ENCODE data around the gene MRTFB. TPM values are rescaled to one million over a fixed set of nuclear protein-coding genes. Genes with fewer than 3 reads are reported as not detected.

The MRTFB gene
- total RNA-seq, 1 experiment from 2014 or later = 12.7 TPM

DNA sequence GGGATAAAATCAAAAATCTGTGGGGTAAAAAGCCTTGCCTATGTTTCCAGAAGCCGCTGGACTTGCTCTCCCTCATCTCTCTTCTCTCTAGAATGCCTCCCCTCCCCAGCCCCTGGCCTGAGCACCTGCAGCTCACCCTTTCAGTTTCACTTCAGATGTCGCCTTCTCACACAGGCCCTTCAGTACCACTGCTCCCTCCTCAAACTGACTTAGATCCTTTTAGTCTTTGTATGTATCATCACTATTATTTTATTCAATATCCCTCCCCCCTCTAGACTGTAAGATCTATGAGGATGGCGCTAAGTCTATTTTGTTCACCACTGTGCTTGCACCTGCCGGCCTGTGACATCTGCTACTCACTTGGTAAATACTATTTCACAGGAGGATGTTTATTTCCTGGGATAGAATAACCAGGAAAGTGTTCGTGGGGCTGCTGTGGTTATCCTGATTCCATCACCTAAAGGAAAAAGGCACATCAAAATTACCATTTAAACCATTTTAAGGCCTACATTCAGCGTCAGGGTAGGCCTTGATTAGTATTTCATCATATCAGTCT is 122.3 kb downstream of the MRTFB start:
- Histone ChIP-seq H3K9me3 (ENCODE audit: low read length) (no peaks in the 10 kb centered on the region), H3K4me1 (ENCODE audit: insufficient read depth, low read length) (no peaks in the 10 kb centered on the region), H3K4me2 (ENCODE audit: low read length) (no peak overlapping the region), H3K9me2 (replicated peaks; ENCODE audit: low read length) (no peaks in the 10 kb centered on the region), H4K20me1 (ENCODE audit: low read length) (no peaks in the 10 kb centered on the region), H3K27ac (ENCODE audit: low read length) (no peak overlapping the region), H3K9ac (ENCODE audit: low read length) (no peak overlapping the region), H3F3A (ENCODE audit: low read length, unreplicated experiment) (no peaks in the 10 kb centered on the region), H2AFZ (ENCODE audit: low read length) (no peak overlapping the region), H3K79me2 (ENCODE audit: low read length) (no peaks in the 10 kb centered on the region), H3K36me3 (ENCODE audit: low read depth, low read length) (no peaks in the 10 kb centered on the region), H3K4me3 (ENCODE audit: low read length) (no peak overlapping the region), H3K27me3 (ENCODE audit: low read length) (no peaks in the 10 kb centered on the region)
- no peak for TF ChIP-seq EZH2phosphoT487 (IDR thresholded peaks at IDR 0.05; ENCODE audit: borderline replicate concordance, low read length)
- no peak for TF ChIP-seq EZH2 (IDR thresholded peaks at IDR 0.05; ENCODE audit: low read length, unreplicated experiment)
- TF ChIP-seq, protein P1, sequence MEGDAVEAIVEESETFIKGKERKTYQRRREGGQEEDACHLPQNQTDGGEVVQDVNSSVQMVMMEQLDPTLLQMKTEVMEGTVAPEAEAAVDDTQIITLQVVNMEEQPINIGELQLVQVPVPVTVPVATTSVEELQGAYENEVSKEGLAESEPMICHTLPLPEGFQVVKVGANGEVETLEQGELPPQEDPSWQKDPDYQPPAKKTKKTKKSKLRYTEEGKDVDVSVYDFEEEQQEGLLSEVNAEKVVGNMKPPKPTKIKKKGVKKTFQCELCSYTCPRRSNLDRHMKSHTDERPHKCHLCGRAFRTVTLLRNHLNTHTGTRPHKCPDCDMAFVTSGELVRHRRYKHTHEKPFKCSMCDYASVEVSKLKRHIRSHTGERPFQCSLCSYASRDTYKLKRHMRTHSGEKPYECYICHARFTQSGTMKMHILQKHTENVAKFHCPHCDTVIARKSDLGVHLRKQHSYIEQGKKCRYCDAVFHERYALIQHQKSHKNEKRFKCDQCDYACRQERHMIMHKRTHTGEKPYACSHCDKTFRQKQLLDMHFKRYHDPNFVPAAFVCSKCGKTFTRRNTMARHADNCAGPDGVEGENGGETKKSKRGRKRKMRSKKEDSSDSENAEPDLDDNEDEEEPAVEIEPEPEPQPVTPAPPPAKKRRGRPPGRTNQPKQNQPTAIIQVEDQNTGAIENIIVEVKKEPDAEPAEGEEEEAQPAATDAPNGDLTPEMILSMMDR (conservative IDR thresholded peaks at IDR 0.05; ENCODE audit: low read depth, low read length) = no peak
- no peak for DNase-seq
- BruUV-seq (replicated peaks) = no TSS peak
- ATAC-seq = no peak
- POLR2A ChIA-PET (ENCODE audit: unreplicated experiment) = interaction anchor here (0.5 kb wide), 1 partner anchor 76 kb away, joined by 11 read pairs; no protein-coding TSS in a partner anchor
- intact Hi-C loops (cut with micrococcal nuclease) = no loop called here
- CTCF ChIA-PET = no interaction called here

DNA sequence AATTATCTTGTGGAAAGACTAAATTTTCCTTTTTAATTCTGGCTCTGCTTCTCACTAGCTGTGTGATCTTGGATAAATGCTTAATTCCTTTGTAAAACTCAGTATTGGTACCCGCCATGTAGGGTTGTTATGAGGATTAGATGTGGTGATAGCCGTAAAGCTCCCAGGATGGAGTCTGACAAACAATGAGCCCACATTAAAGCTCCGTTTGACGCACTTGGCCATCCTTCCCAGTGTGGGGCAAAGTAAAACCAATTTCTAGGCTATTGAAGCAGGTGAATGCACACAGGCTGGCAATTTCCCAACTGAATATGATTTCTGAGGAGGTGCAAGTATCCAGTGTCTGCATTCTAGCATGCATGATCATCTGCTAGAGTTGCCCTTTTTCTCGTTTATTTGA is 123.6 kb downstream of the MRTFB start:
- Histone ChIP-seq H3F3A (ENCODE audit: low read length, unreplicated experiment) (no peaks in the 10 kb centered on the region), H3K36me3 (ENCODE audit: low read depth, low read length) (no peaks in the 10 kb centered on the region), H3K27me3 (ENCODE audit: low read length) (no peaks in the 10 kb centered on the region), H2AFZ (ENCODE audit: low read length) (no peak overlapping the region), H3K4me3 (ENCODE audit: low read length) (no peak overlapping the region), H3K27ac (ENCODE audit: low read length) (no peak overlapping the region), H3K9me3 (ENCODE audit: low read length) (no peaks in the 10 kb centered on the region), H3K79me2 (ENCODE audit: low read length) (no peaks in the 10 kb centered on the region), H3K9me2 (replicated peaks; ENCODE audit: low read length) (no peaks in the 10 kb centered on the region), H3K4me1 (ENCODE audit: insufficient read depth, low read length) (peaks cover 8% of the 10 kb centered on the region), H4K20me1 (ENCODE audit: low read length) (no peaks in the 10 kb centered on the region), H3K4me2 (ENCODE audit: low read length) (no peak overlapping the region), H3K9ac (ENCODE audit: low read length) (no peak overlapping the region)
- intact Hi-C loops (cut with micrococcal nuclease) = no loop called here
- no TSS peak for BruUV-seq (replicated peaks)
- CTCF ChIA-PET = no interaction called here
- no peak for ATAC-seq
- DNase-seq = no peak
- no peak for TF ChIP-seq EZH2 (IDR thresholded peaks at IDR 0.05; ENCODE audit: low read length, unreplicated experiment)
- no peak for TF ChIP-seq EZH2phosphoT487 (IDR thresholded peaks at IDR 0.05; ENCODE audit: borderline replicate concordance, low read length)
- TF ChIP-seq, protein P1 (conservative IDR thresholded peaks at IDR 0.05; ENCODE audit: low read depth, low read length) = no peak
- POLR2A ChIA-PET (ENCODE audit: unreplicated experiment) = no interaction called here

DNA sequence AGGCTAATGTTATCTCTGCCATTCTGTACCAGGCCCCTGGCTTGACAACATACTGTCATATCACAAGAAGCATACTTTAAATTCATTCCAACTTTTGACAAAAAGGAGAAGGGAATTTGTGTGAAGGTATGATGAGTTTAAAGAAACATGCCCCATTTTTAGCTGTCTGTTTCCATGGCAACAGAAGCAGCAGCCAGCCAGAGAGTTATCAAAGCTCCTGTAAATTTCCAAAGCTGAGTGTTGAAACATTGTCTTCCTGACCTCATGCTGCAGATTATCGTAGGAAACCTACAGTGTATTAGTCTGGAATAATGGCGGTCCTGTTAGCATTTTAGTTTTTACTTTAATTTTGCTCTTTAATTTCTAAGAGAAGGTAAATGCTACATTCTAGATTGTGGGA is 124.9 kb downstream of the MRTFB start:
- H3K9me2 ChIP-seq (replicated peaks; ENCODE audit: low read length) = no peaks in the 10 kb centered on the region
- no peak overlapping the region for H3K9ac ChIP-seq (ENCODE audit: low read length)
- POLR2A ChIA-PET (ENCODE audit: unreplicated experiment) = no interaction called here
- H3K36me3 ChIP-seq (ENCODE audit: low read depth, low read length) = no peaks in the 10 kb centered on the region
- no TSS peak for BruUV-seq (replicated peaks)
- no peaks in the 10 kb centered on the region for H4K20me1 ChIP-seq (ENCODE audit: low read length)
- ATAC-seq (no peak), DNase-seq (no peak)
- TF ChIP-seq, protein P1 (conservative IDR thresholded peaks at IDR 0.05; ENCODE audit: low read depth, low read length) = no peak
- TF ChIP-seq EZH2 (IDR thresholded peaks at IDR 0.05; ENCODE audit: low read length, unreplicated experiment) (no peak), EZH2phosphoT487 (IDR thresholded peaks at IDR 0.05; ENCODE audit: borderline replicate concordance, low read length) (no peak)
- no peak overlapping the region for H2AFZ ChIP-seq (ENCODE audit: low read length)
- no peaks in the 10 kb centered on the region for H3K9me3 ChIP-seq (ENCODE audit: low read length)
- intact Hi-C loops (cut with micrococcal nuclease) = no loop called here
- no peaks in the 10 kb centered on the region for H3K27me3 ChIP-seq (ENCODE audit: low read length)
- H3K79me2 ChIP-seq (ENCODE audit: low read length) = no peaks in the 10 kb centered on the region
- H3K4me3 ChIP-seq (ENCODE audit: low read length) = no peak overlapping the region
- no peak overlapping the region for H3K27ac ChIP-seq (ENCODE audit: low read length)
- H3K4me1 ChIP-seq (ENCODE audit: insufficient read depth, low read length) = peaks cover 11% of the 10 kb centered on the region
- H3F3A ChIP-seq (ENCODE audit: low read length, unreplicated experiment) = no peaks in the 10 kb centered on the region
- H3K4me2 ChIP-seq (ENCODE audit: low read length) = no peak overlapping the region
- CTCF ChIA-PET = no interaction called here
